ENCODE data around the gene N4BP2. TPM values are rescaled to one million over a fixed set of nuclear protein-coding genes. Genes with fewer than 3 reads are reported as not detected.
"Not testable (repeated sequence)": the region's sequence is repeated elsewhere in the genome, so short reads cannot be mapped to it uniquely, and the experiment has no call there.

Gene N4BP2
- total and polyA plus RNA-seq, 4 donors: 1.8 to 7.2 (median 4.6) TPM

DNA sequence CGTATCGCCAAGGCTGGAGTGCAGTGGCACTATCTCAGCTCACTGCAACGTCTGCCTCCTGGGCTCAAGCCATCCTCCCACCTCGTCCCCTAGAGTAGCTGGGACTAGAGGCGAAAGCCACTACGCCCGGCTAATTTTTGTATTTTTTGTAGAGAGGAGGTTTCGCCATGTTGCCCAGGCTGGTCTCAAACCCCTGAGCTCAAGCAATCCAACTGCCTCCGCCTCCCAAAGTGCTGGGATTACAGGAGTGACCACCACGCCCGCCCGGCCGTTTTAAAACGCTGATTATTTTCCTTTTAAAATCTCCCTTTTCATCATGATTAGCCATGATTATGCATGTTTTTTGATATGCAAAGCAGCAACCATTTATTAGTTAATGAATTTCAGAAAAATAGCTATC is 2.2 kb downstream of the N4BP2 start:
- no peaks in the 10 kb centered on the region for H3K9me3 ChIP-seq (ENCODE audit: control insufficient read depth, low read length)
- no peaks in the 10 kb centered on the region for H3K27me3 ChIP-seq (ENCODE audit: control insufficient read depth in 1 of 2, insufficient read depth in 2 of 2, low read length in 1 of 2)
- H3K4me3 ChIP-seq (ENCODE audit: low read length in 2 of 2): no peak overlapping the region
- ATAC-seq (ENCODE audit: low FRiP score): no peak
- H3K4me1 ChIP-seq (ENCODE audit: control insufficient read depth in 1 of 2, insufficient read depth in 2 of 2, low read length in 2 of 2): peaks cover 0 to 2% of the 10 kb centered on the region in 2 donors
- H3K36me3 ChIP-seq (ENCODE audit: control insufficient read depth in 1 of 2, insufficient read depth in 2 of 2, low read length in 1 of 2): no peaks in the 10 kb centered on the region
- intact Hi-C loops (cut with DNase I): loop anchor here (5.0 to 10.0 kb wide), 3 partner anchors 258 to 364 kb away; partner anchors contain the start of gene UBE2K (in 2 of the 2)
- WGBS, 2 donors: 52% methylated on average over 14 of the region's 14 CpGs
- no peak overlapping the region for H3K27ac ChIP-seq (ENCODE audit: low read depth in 1 of 2, low read length in 2 of 2)
- DNase-seq: no peak

GRCh38 chr4:40059362-40059761 is 2.7 kb downstream of the N4BP2 start:
- intact Hi-C loops (cut with DNase I): loop anchor here (5.0 to 10.0 kb wide), 3 partner anchors 258 to 365 kb away; partner anchors contain the start of gene UBE2K (in 2 of the 2)
- no peak for DNase-seq

DNA sequence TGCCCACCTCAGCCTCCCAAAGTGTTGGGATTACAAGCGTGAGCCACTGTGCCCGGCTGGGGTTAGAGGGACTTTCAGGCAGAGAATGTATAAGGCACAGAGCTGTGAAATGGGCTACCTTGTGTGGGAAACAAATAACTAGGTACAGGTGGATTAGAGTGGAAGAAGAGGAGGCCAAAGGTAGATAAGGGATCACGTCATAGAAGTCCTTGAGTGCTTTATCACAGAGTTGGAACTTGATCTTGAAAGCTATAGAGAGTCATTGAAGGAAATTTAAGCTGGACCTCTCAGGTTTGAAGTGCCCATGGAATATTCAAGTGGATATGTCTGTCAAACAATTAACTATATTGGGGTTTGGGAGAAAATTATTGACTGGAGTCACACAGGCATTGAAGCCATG is 8.4 kb downstream of the N4BP2 start:
- H3K27me3 ChIP-seq (ENCODE audit: control insufficient read depth in 1 of 2, insufficient read depth in 2 of 2, low read length in 1 of 2): no peaks in the 10 kb centered on the region
- intact Hi-C loops (cut with DNase I): no loop called here
- no peak overlapping the region for H3K27ac ChIP-seq (ENCODE audit: low read depth in 1 of 2, low read length in 2 of 2)
- peaks cover 0 to 1% of the 10 kb centered on the region in 2 donors for H3K4me1 ChIP-seq (ENCODE audit: control insufficient read depth in 1 of 2, insufficient read depth in 2 of 2, low read length in 2 of 2)
- ATAC-seq (ENCODE audit: low FRiP score) (no peak), DNase-seq (no peak)
- no peaks in the 10 kb centered on the region for H3K9me3 ChIP-seq (ENCODE audit: control insufficient read depth, low read length)
- H3K36me3 ChIP-seq (ENCODE audit: control insufficient read depth in 1 of 2, insufficient read depth in 2 of 2, low read length in 1 of 2): no peaks in the 10 kb centered on the region
- WGBS, 2 donors: 94 to 96% methylated on average over 3 of the region's 3 CpGs
- no peak overlapping the region for H3K4me3 ChIP-seq (ENCODE audit: low read length in 2 of 2)

More at GRCh38 chr4:40059362-40059761, 2.7 kb downstream of the N4BP2 start:
- Histone ChIP-seq H3K27ac (ENCODE audit: low read depth in 1 of 2, low read length in 2 of 2) (no peak overlapping the region), H3K27me3 (ENCODE audit: control insufficient read depth in 1 of 2, insufficient read depth in 2 of 2, low read length in 1 of 2) (no peaks in the 10 kb centered on the region), H3K9me3 (ENCODE audit: control insufficient read depth, low read length) (no peaks in the 10 kb centered on the region), H3K36me3 (ENCODE audit: control insufficient read depth in 1 of 2, insufficient read depth in 2 of 2, low read length in 1 of 2) (no peaks in the 10 kb centered on the region), H3K4me1 (ENCODE audit: control insufficient read depth in 1 of 2, insufficient read depth in 2 of 2, low read length in 2 of 2) (peaks cover 0 to 2% of the 10 kb centered on the region in 2 donors), H3K4me3 (ENCODE audit: low read length in 2 of 2) (no peak overlapping the region)
- no peak for ATAC-seq (ENCODE audit: low FRiP score)
- WGBS, 2 donors: 92% methylated on average over 6 of the region's 6 CpGs

- Histone ChIP-seq H3K9me3 (ENCODE audit: control insufficient read depth, low read length) (no peaks in the 10 kb centered on the region), H3K27ac (ENCODE audit: low read depth in 1 of 2, low read length in 2 of 2) (no peak overlapping the region), H3K36me3 (ENCODE audit: control insufficient read depth in 1 of 2, insufficient read depth in 2 of 2, low read length in 1 of 2) (no peaks in the 10 kb centered on the region), H3K27me3 (ENCODE audit: control insufficient read depth in 1 of 2, insufficient read depth in 2 of 2, low read length in 1 of 2) (no peaks in the 10 kb centered on the region), H3K4me3 (ENCODE audit: low read length in 2 of 2) (no peak overlapping the region), H3K4me1 (ENCODE audit: control insufficient read depth in 1 of 2, insufficient read depth in 2 of 2, low read length in 2 of 2) (peaks cover 0 to 1% of the 10 kb centered on the region in 2 donors)
- ATAC-seq (ENCODE audit: low FRiP score) (no peak), DNase-seq (no peak)
- WGBS, 2 donors: 90 to 96% methylated on average over 3 of the region's 3 CpGs
- intact Hi-C loops (cut with DNase I): no loop called here
Measured at GRCh38 chr4:40066651-40067050, 10.0 kb downstream of the N4BP2 start.

DNA sequence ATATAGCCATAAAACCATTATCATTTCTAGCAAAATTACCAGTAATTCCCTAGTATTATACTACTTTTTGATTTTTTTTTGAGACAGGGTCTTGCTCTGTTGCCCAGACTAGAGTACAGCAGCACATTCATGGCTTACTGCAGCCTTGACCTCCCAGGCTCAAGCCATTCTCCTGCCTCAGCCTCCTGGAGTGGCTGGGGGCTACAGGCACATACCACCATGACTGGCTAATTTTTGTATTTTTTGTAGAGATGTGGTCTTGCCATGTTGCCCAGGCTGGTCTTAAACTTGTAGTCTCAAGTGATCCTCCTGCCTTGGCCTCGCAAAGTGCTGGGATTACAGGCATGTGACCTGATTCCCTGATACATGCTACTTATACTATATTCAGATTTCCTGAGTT is 13.7 kb downstream of the N4BP2 start:
- WGBS, 2 donors: 96 to 100% methylated on average over 1 of the region's 1 CpG
- Histone ChIP-seq H3K4me3 (ENCODE audit: low read length in 2 of 2) (no peak overlapping the region), H3K9me3 (ENCODE audit: control insufficient read depth, low read length) (no peaks in the 10 kb centered on the region), H3K27ac (ENCODE audit: low read depth in 1 of 2, low read length in 2 of 2) (no peak overlapping the region), H3K36me3 (ENCODE audit: control insufficient read depth in 1 of 2, insufficient read depth in 2 of 2, low read length in 1 of 2) (no peaks in the 10 kb centered on the region), H3K27me3 (ENCODE audit: control insufficient read depth in 1 of 2, insufficient read depth in 2 of 2, low read length in 1 of 2) (no peaks in the 10 kb centered on the region), H3K4me1 (ENCODE audit: control insufficient read depth in 1 of 2, insufficient read depth in 2 of 2, low read length in 2 of 2) (peaks cover 0 to 1% of the 10 kb centered on the region in 2 donors)
- intact Hi-C loops (cut with DNase I): no loop called here
- no peak for ATAC-seq (ENCODE audit: low FRiP score)
- DNase-seq: no peak

GRCh38 chr4:40086421-40086820 is 29.8 kb downstream of the N4BP2 start:
- Histone ChIP-seq H3K27me3 (ENCODE audit: control insufficient read depth in 1 of 2, insufficient read depth in 2 of 2, low read length in 1 of 2) (no peaks in the 10 kb centered on the region), H3K27ac (ENCODE audit: low read depth in 1 of 2, low read length in 2 of 2) (no peak overlapping the region), H3K4me3 (ENCODE audit: low read length in 2 of 2) (no peak overlapping the region), H3K36me3 (ENCODE audit: control insufficient read depth in 1 of 2, insufficient read depth in 2 of 2, low read length in 1 of 2) (no peaks in the 10 kb centered on the region), H3K4me1 (ENCODE audit: control insufficient read depth in 1 of 2, insufficient read depth in 2 of 2, low read length in 2 of 2) (no peaks in the 10 kb centered on the region), H3K9me3 (ENCODE audit: control insufficient read depth, low read length) (no peaks in the 10 kb centered on the region)
- ATAC-seq (ENCODE audit: low FRiP score) (no peak), DNase-seq (no peak)
- intact Hi-C loops (cut with DNase I): no loop called here
- 96 to 97% methylated on average over 8 of the region's 8 CpGs for WGBS, 2 donors

DNA sequence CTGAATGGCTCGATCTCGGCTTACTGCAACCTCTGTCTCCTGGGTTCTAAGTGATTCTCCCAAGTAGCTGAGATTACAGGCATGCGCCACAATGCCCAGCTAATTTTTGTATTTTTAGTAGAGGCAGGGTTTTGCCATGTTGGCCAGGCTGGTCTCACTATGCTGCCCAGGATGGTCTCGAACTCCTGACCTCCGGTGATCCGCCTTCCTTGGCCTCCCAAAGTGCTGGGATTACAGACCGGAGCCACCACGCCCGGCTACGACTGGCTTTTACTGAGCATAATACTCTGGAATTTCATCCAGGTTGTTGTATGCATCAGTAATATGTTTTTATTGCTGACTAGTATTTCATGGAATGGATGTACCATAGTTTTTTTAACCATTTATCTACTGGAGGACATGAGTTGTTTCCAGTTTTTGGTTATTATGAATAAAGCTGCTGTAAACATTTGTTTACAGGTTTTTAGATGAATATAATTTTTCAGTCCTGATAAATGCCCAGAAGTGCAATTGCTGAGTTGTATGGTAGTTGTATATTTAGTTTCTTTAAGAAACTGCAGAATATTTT is 31.2 kb downstream of the N4BP2 start:
- ATAC-seq (ENCODE audit: low FRiP score) (no peak), DNase-seq (no peak)
- Histone ChIP-seq H3K4me3 (ENCODE audit: low read length in 2 of 2) (no peak overlapping the region), H3K4me1 (ENCODE audit: control insufficient read depth in 1 of 2, insufficient read depth in 2 of 2, low read length in 2 of 2) (no peaks in the 10 kb centered on the region), H3K9me3 (ENCODE audit: control insufficient read depth, low read length) (no peaks in the 10 kb centered on the region), H3K27ac (ENCODE audit: low read depth in 1 of 2, low read length in 2 of 2) (no peak overlapping the region), H3K36me3 (ENCODE audit: control insufficient read depth in 1 of 2, insufficient read depth in 2 of 2, low read length in 1 of 2) (no peaks in the 10 kb centered on the region), H3K27me3 (ENCODE audit: control insufficient read depth in 1 of 2, insufficient read depth in 2 of 2, low read length in 1 of 2) (no peaks in the 10 kb centered on the region)
- 87 to 97% methylated on average over 10 of the region's 10 CpGs for WGBS, 2 donors
- intact Hi-C loops (cut with DNase I): no loop called here

DNA sequence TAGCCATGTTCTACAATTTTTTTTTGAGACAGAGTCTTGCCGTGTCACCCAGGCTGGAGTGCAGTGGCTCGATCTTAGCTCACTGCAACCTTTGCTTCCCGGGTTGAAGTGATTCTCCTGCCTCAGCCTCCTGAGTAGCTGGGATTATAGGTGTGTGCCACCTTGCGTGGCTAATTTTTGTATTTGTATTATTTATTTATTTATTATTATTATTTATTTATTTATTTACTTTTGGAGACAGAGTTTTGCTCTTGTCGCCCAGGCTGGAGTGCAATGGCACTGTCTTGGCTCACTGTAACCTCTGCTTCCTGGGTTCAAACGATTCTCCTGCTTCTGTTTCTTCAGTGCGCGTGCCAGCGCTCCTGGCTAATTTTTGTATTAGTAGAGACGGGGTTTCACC is 36.8 kb downstream of the N4BP2 start:
- ATAC-seq (ENCODE audit: low FRiP score); DNase-seq; H3K27me3 ChIP-seq (ENCODE audit: control insufficient read depth in 1 of 2, insufficient read depth in 2 of 2, low read length in 1 of 2); intact Hi-C loops (cut with DNase I); H3K9me3 ChIP-seq (ENCODE audit: control insufficient read depth, low read length); H3K4me3 ChIP-seq (ENCODE audit: low read length in 2 of 2); H3K27ac ChIP-seq (ENCODE audit: low read depth in 1 of 2, low read length in 2 of 2); H3K36me3 ChIP-seq (ENCODE audit: control insufficient read depth in 1 of 2, insufficient read depth in 2 of 2, low read length in 1 of 2); H3K4me1 ChIP-seq (ENCODE audit: control insufficient read depth in 1 of 2, insufficient read depth in 2 of 2, low read length in 2 of 2): not testable (repeated sequence)
- WGBS, 2 donors: 98 to 99% methylated on average over 10 of the region's 10 CpGs

- Histone ChIP-seq H3K36me3 (ENCODE audit: control insufficient read depth in 1 of 2, insufficient read depth in 2 of 2, low read length in 1 of 2) (no peaks in the 10 kb centered on the region), H3K27ac (ENCODE audit: low read depth in 1 of 2, low read length in 2 of 2) (no peak overlapping the region), H3K9me3 (ENCODE audit: control insufficient read depth, low read length) (no peaks in the 10 kb centered on the region), H3K27me3 (ENCODE audit: control insufficient read depth in 1 of 2, insufficient read depth in 2 of 2, low read length in 1 of 2) (no peaks in the 10 kb centered on the region), H3K4me1 (ENCODE audit: control insufficient read depth in 1 of 2, insufficient read depth in 2 of 2, low read length in 2 of 2) (no peaks in the 10 kb centered on the region), H3K4me3 (ENCODE audit: low read length in 2 of 2) (no peak overlapping the region)
- WGBS, 2 donors: 96 to 98% methylated on average over 8 of the region's 8 CpGs
- ATAC-seq (ENCODE audit: low FRiP score) (no peak), DNase-seq (no peak)
- intact Hi-C loops (cut with DNase I): no loop called here
Measured at GRCh38 chr4:40099010-40099409, 42.4 kb downstream of the N4BP2 start.
